Activated CD4-positive, alpha-beta memory T cell treated with anti-CD3 and anti-CD28 coated beads, Interleukin-2, amount 10 ng/mL, durations not matched to agents 7 days and 5 days (primary cell): ENCODE measurements around the gene FILIP1L. TPM values are rescaled to one million over a fixed set of nuclear protein-coding genes. Genes with fewer than 3 reads are reported as not detected.
"Not testable (repeated sequence)": the region's sequence is repeated elsewhere in the genome, so short reads cannot be mapped to it uniquely, and the experiment has no call there.

ENCODE experiments used
- CTCF ChIA-PET: fragments of 350-600 bp; sonication (Branson Sonifier 250); formaldehyde crosslinking; loops from one replicate; lab custom pipeline; 2021; ENCODE audit warnings: antibody characterized with exemption, inconsistent platforms; lab: Charles Lee
- POLR2A ChIA-PET: fragments of 350-600 bp; sonication (Branson Sonifier 250); formaldehyde crosslinking; loops from one replicate; lab custom pipeline; 2021; ENCODE audit warnings: antibody characterized with exemption; lab: Charles Lee
- DNase-seq: peaks from one replicate; pipeline ENCODE4 v3.0.0-alpha.2; 2020
- H3K27ac Mint-ChIP-seq: one replicate; pipeline ENCODE4 v1.8.0; 2021; ENCODE audit warnings: mild to moderate bottlenecking, mixed read lengths
- H3K27me3 Mint-ChIP-seq: one replicate; pipeline ENCODE4 v1.8.0; 2021; ENCODE audit warnings: mixed read lengths
- H3K36me3 Mint-ChIP-seq: one replicate; pipeline ENCODE4 v1.8.0; 2021; ENCODE audit warnings: low read depth, mixed read lengths
- H3K4me1 Mint-ChIP-seq: one replicate; pipeline ENCODE4 v1.8.0; 2021; ENCODE audit warnings: mixed read lengths
- H3K4me3 Mint-ChIP-seq: one replicate; pipeline ENCODE4 v1.8.0; 2021; ENCODE audit warnings: mild to moderate bottlenecking, mixed read lengths
- H3K9me3 Mint-ChIP-seq: one replicate; pipeline ENCODE4 v1.8.0; 2021; ENCODE audit warnings: mixed read lengths
- total RNA-seq, 2 experiments: library from RNA; stranded (reverse); gene quantifications; one replicate each; pipeline ENCODE4 v1.2.3, GENCODE V29; 2021

The FILIP1L gene
- total RNA-seq, 2 experiments from 2014 or later, result 1.9 to 2.0 TPM

- peaks cover 36% of the 10 kb centered on the region for H3K36me3 Mint-ChIP-seq
- CTCF ChIA-PET, result interaction anchor here (1.3 to 3.9 kb wide), 3 partner anchors 15 to 150 kb away, joined by 3 to 24 read pairs (median 3); no protein-coding TSS in a partner anchor
- no peaks in the 10 kb centered on the region for H3K27me3 Mint-ChIP-seq
- H3K4me3 Mint-ChIP-seq, result no peak overlapping the region
- peaks cover 38% of the 10 kb centered on the region for H3K4me1 Mint-ChIP-seq
- no peak overlapping the region for H3K27ac Mint-ChIP-seq
- no peak for DNase-seq
- POLR2A ChIA-PET, result interaction anchor here (1.6 kb wide), 1 partner anchor 15 kb away, joined by 3 read pairs; no protein-coding TSS in a partner anchor
- H3K9me3 Mint-ChIP-seq, result peaks cover 5% of the 10 kb centered on the region
These were observed 9.9 kb downstream of the FILIP1L start for GRCh38 chr3:100104442-100104798.

- Mint-ChIP-seq H3K36me3 (peaks cover 36% of the 10 kb centered on the region), H3K27ac (no peak overlapping the region), H3K27me3 (no peaks in the 10 kb centered on the region), H3K4me3 (no peak overlapping the region), H3K9me3 (peaks cover 5% of the 10 kb centered on the region), H3K4me1 (peaks cover 38% of the 10 kb centered on the region)
- CTCF ChIA-PET, result interaction anchor here (0.8 to 3.9 kb wide), 4 partner anchors 14 to 270 kb away, joined by 3 to 24 read pairs (median 3); no protein-coding TSS in a partner anchor
- POLR2A ChIA-PET, result interaction anchor here (1.6 kb wide), 1 partner anchor 14 kb away, joined by 3 read pairs; no protein-coding TSS in a partner anchor
- DNase-seq, result no peak
These were observed 10.5 kb downstream of the FILIP1L start for GRCh38 chr3:100103558-100104441.

- peaks cover 36% of the 10 kb centered on the region for H3K36me3 Mint-ChIP-seq
- no peak overlapping the region for H3K27ac Mint-ChIP-seq
- H3K4me1 Mint-ChIP-seq, result peaks cover 36% of the 10 kb centered on the region
- ChIA-PET POLR2A (interaction anchor here (1.6 kb wide), 1 partner anchor 13 kb away, joined by 3 read pairs; no protein-coding TSS in a partner anchor), CTCF (no interaction called here)
- H3K27me3 Mint-ChIP-seq, result no peaks in the 10 kb centered on the region
- H3K4me3 Mint-ChIP-seq, result no peak overlapping the region
- H3K9me3 Mint-ChIP-seq, result peaks cover 5% of the 10 kb centered on the region
- no peak for DNase-seq
These were observed 11.5 kb downstream of the FILIP1L start for GRCh38 chr3:100102757-100103156.

GRCh38 chr3:100100425-100100824, 13.9 kb downstream of the FILIP1L start:
- Mint-ChIP-seq H3K9me3 (peaks cover 3% of the 10 kb centered on the region), H3K4me1 (peaks cover 29% of the 10 kb centered on the region), H3K27me3 (no peaks in the 10 kb centered on the region), H3K36me3 (peaks cover 24% of the 10 kb centered on the region), H3K4me3 (no peak overlapping the region), H3K27ac (no peak overlapping the region)
- CTCF ChIA-PET, result no interaction called here
- no peak for DNase-seq
- POLR2A ChIA-PET, result interaction anchor here (1.0 kb wide), 1 partner anchor 12 kb away, joined by 3 read pairs; no protein-coding TSS in a partner anchor

GRCh38 chr3:100099621-100100020, 14.7 kb downstream of the FILIP1L start:
- no peaks in the 10 kb centered on the region for H3K27me3 Mint-ChIP-seq
- no peak for DNase-seq
- peaks cover 21% of the 10 kb centered on the region for H3K4me1 Mint-ChIP-seq
- peaks cover 3% of the 10 kb centered on the region for H3K9me3 Mint-ChIP-seq
- ChIA-PET CTCF (no interaction called here), POLR2A (no interaction called here)
- H3K4me3 Mint-ChIP-seq, result no peak overlapping the region
- peaks cover 19% of the 10 kb centered on the region for H3K36me3 Mint-ChIP-seq
- no peak overlapping the region for H3K27ac Mint-ChIP-seq

- ChIA-PET CTCF (interaction anchor here (0.9 to 1.5 kb wide), 3 partner anchors 9 to 34 kb away, joined by 3 to 4 read pairs (median 4); no protein-coding TSS in a partner anchor), POLR2A (no interaction called here)
- Mint-ChIP-seq H3K4me3 (no peak overlapping the region), H3K36me3 (peaks cover 12% of the 10 kb centered on the region), H3K27ac (no peak overlapping the region), H3K4me1 (peaks cover 13% of the 10 kb centered on the region), H3K9me3 (peaks cover 3% of the 10 kb centered on the region), H3K27me3 (no peaks in the 10 kb centered on the region)
- no peak for DNase-seq
These were observed 15.6 kb downstream of the FILIP1L start for GRCh38 chr3:100098784-100099070.

- Mint-ChIP-seq H3K36me3 (peaks cover 9% of the 10 kb centered on the region), H3K27me3 (no peaks in the 10 kb centered on the region), H3K27ac (no peak overlapping the region), H3K4me3 (no peak overlapping the region), H3K4me1 (peaks cover 11% of the 10 kb centered on the region), H3K9me3 (peaks cover 3% of the 10 kb centered on the region)
- no peak for DNase-seq
- POLR2A ChIA-PET, result no interaction called here
- CTCF ChIA-PET, result interaction anchor here (0.9 to 1.5 kb wide), 3 partner anchors 8 to 33 kb away, joined by 3 to 4 read pairs (median 4); no protein-coding TSS in a partner anchor
These were observed 16.1 kb downstream of the FILIP1L start for GRCh38 chr3:100097919-100098783.

- Mint-ChIP-seq H3K36me3 (peaks cover 2% of the 10 kb centered on the region), H3K27ac (no peak overlapping the region), H3K4me3 (no peak overlapping the region), H3K4me1 (peaks cover 11% of the 10 kb centered on the region), H3K9me3 (peaks cover 3% of the 10 kb centered on the region), H3K27me3 (no peaks in the 10 kb centered on the region)
- ChIA-PET POLR2A (no interaction called here), CTCF (no interaction called here)
- peak; percentile 33 for DNase-seq
These were observed 17.4 kb downstream of the FILIP1L start for GRCh38 chr3:100096866-100097265.

- CTCF ChIA-PET, H3K27me3 Mint-ChIP-seq, H3K9me3 Mint-ChIP-seq, H3K27ac Mint-ChIP-seq, DNase-seq, POLR2A ChIA-PET, H3K4me3 Mint-ChIP-seq, H3K36me3 Mint-ChIP-seq: not testable (repeated sequence)
- peaks cover 11% of the 10 kb centered on the region for H3K4me1 Mint-ChIP-seq
These were observed 18.0 kb downstream of the FILIP1L start for GRCh38 chr3:100096286-100096685.

GRCh38 chr3:100093831-100094230, 20.5 kb downstream of the FILIP1L start:
- H3K36me3 Mint-ChIP-seq, result peaks cover under 1% of the 10 kb centered on the region
- CTCF ChIA-PET, result interaction anchor here (0.7 to 1.3 kb wide), 2 partner anchors 25 to 262 kb away, joined by 3 to 6 read pairs; no protein-coding TSS in a partner anchor

GRCh38 chr3:100090669-100091005, 23.7 kb downstream of the FILIP1L start:
- POLR2A ChIA-PET, result interaction anchor here (1.6 to 2.0 kb wide), 2 partner anchors 20 to 22 kb away, joined by 6 to 7 read pairs; no protein-coding TSS in a partner anchor
- Mint-ChIP-seq H3K27me3 (peaks cover 1% of the 10 kb centered on the region), H3K4me3 (no peak overlapping the region), H3K9me3 (no peaks in the 10 kb centered on the region), H3K27ac (no peak overlapping the region), H3K4me1 (peaks cover 40% of the 10 kb centered on the region), H3K36me3 (peaks cover 8% of the 10 kb centered on the region)
- DNase-seq, result no peak
- CTCF ChIA-PET, result interaction anchor here (0.7 to 6.2 kb wide), 14 partner anchors 14 to 620 kb away, joined by 3 to 40 read pairs (median 4); no protein-coding TSS in a partner anchor

More at GRCh38 chr3:100093831-100094230, 20.5 kb downstream of the FILIP1L start:
- H3K4me1 Mint-ChIP-seq, result peaks cover 29% of the 10 kb centered on the region
- POLR2A ChIA-PET, result no interaction called here
- H3K4me3 Mint-ChIP-seq, result no peak overlapping the region
- no peaks in the 10 kb centered on the region for H3K9me3 Mint-ChIP-seq
- H3K27ac Mint-ChIP-seq, result no peak overlapping the region
- H3K27me3 Mint-ChIP-seq, result no peaks in the 10 kb centered on the region
- no peak for DNase-seq

GRCh38 chr3:100089812-100090668, 24.3 kb downstream of the FILIP1L start:
- CTCF ChIA-PET, result interaction anchor here (0.8 to 6.2 kb wide), 15 partner anchors 9 to 620 kb away, joined by 3 to 40 read pairs (median 4); partner anchors contain the start of gene TBC1D23
- no peak overlapping the region for H3K27ac Mint-ChIP-seq
- H3K4me1 Mint-ChIP-seq, result peaks cover 40% of the 10 kb centered on the region
- no peaks in the 10 kb centered on the region for H3K9me3 Mint-ChIP-seq
- H3K4me3 Mint-ChIP-seq, result no peak overlapping the region
- H3K36me3 Mint-ChIP-seq, result peaks cover 12% of the 10 kb centered on the region
- H3K27me3 Mint-ChIP-seq, result peaks cover 4% of the 10 kb centered on the region
- POLR2A ChIA-PET, result interaction anchor here (0.5 to 2.0 kb wide), 4 partner anchors 13 to 42 kb away, joined by 3 to 7 read pairs (median 5); no protein-coding TSS in a partner anchor
- peak; percentile 51 for DNase-seq
